Measurements from ENCODE around the gene RFPL1. TPM values are rescaled to one million over a fixed set of nuclear protein-coding genes. Genes with fewer than 3 reads are reported as not detected.

RFPL1 gene
- total RNA-seq, 1 donor from 2014 or later = not detected

GRCh38 chr22:29451863-29452262 lies 13.5 kb downstream of the RFPL1 start:
- no peak for TF ChIP-seq CTCF (conservative IDR thresholded peaks at IDR 0.05)
- peak overlapping the region; percentile 43 for H3K27ac Mint-ChIP-seq (ENCODE audit: unreplicated experiment)
- no peak overlapping the region for H3K4me3 Mint-ChIP-seq
- no peak for DNase-seq (ENCODE audit: low read depth, low spot score)
- no peaks in the 10 kb centered on the region for H3K27me3 Mint-ChIP-seq (ENCODE audit: low read depth)
- H3K4me1 Mint-ChIP-seq = peaks cover 14% of the 10 kb centered on the region
- no peaks in the 10 kb centered on the region for H3K36me3 Mint-ChIP-seq (ENCODE audit: low read depth)
- H3K9me3 Mint-ChIP-seq = no peaks in the 10 kb centered on the region

GRCh38 chr22:29454276-29454675 lies 15.9 kb downstream of the RFPL1 start:
- Mint-ChIP-seq H3K9me3 (no peaks in the 10 kb centered on the region), H3K4me3 (no peak overlapping the region), H3K27ac (ENCODE audit: unreplicated experiment) (no peak overlapping the region), H3K4me1 (peaks cover 21% of the 10 kb centered on the region), H3K27me3 (ENCODE audit: low read depth) (no peaks in the 10 kb centered on the region), H3K36me3 (ENCODE audit: low read depth) (no peaks in the 10 kb centered on the region)
- TF ChIP-seq CTCF (conservative IDR thresholded peaks at IDR 0.05) = no peak
- DNase-seq (ENCODE audit: low read depth, low spot score) = no peak

- DNase-seq (ENCODE audit: low read depth, low spot score) = no peak
- H3K4me1 Mint-ChIP-seq = peaks cover 16% of the 10 kb centered on the region
- H3K27ac Mint-ChIP-seq (ENCODE audit: unreplicated experiment) = peak overlapping the region; percentile 78
- no peak overlapping the region for H3K4me3 Mint-ChIP-seq
- TF ChIP-seq CTCF (conservative IDR thresholded peaks at IDR 0.05) = no peak
- H3K36me3 Mint-ChIP-seq (ENCODE audit: low read depth) = no peaks in the 10 kb centered on the region
- H3K9me3 Mint-ChIP-seq = no peaks in the 10 kb centered on the region
- H3K27me3 Mint-ChIP-seq (ENCODE audit: low read depth) = no peaks in the 10 kb centered on the region
These were observed 17.9 kb downstream of the RFPL1 start for GRCh38 chr22:29456211-29456671.

GRCh38 chr22:29457730-29458129 lies 19.3 kb downstream of the RFPL1 start:
- DNase-seq (ENCODE audit: low read depth, low spot score) = peak; percentile 19
- peaks cover 16% of the 10 kb centered on the region for H3K4me1 Mint-ChIP-seq
- no peak for TF ChIP-seq CTCF (conservative IDR thresholded peaks at IDR 0.05)
- no peaks in the 10 kb centered on the region for H3K9me3 Mint-ChIP-seq
- H3K4me3 Mint-ChIP-seq = no peak overlapping the region
- no peaks in the 10 kb centered on the region for H3K27me3 Mint-ChIP-seq (ENCODE audit: low read depth)
- no peak overlapping the region for H3K27ac Mint-ChIP-seq (ENCODE audit: unreplicated experiment)
- H3K36me3 Mint-ChIP-seq (ENCODE audit: low read depth) = no peaks in the 10 kb centered on the region

GRCh38 chr22:29458551-29458950 lies 20.2 kb downstream of the RFPL1 start:
- Mint-ChIP-seq H3K27me3 (ENCODE audit: low read depth) (no peaks in the 10 kb centered on the region), H3K4me3 (no peak overlapping the region), H3K36me3 (ENCODE audit: low read depth) (no peaks in the 10 kb centered on the region), H3K9me3 (no peaks in the 10 kb centered on the region), H3K27ac (ENCODE audit: unreplicated experiment) (no peak overlapping the region), H3K4me1 (peaks cover 16% of the 10 kb centered on the region)
- no peak for DNase-seq (ENCODE audit: low read depth, low spot score)
- TF ChIP-seq CTCF (conservative IDR thresholded peaks at IDR 0.05) = no peak

- Mint-ChIP-seq H3K27me3 (ENCODE audit: low read depth) (no peaks in the 10 kb centered on the region), H3K4me1 (peaks cover 16% of the 10 kb centered on the region)
These were observed 21.4 kb downstream of the RFPL1 start for GRCh38 chr22:29459773-29460172.

More at GRCh38 chr22:29459773-29460172, 21.4 kb downstream of the RFPL1 start:
- no peak for DNase-seq (ENCODE audit: low read depth, low spot score)
- H3K4me3 Mint-ChIP-seq = no peak overlapping the region
- no peaks in the 10 kb centered on the region for H3K9me3 Mint-ChIP-seq
- no peak for TF ChIP-seq CTCF (conservative IDR thresholded peaks at IDR 0.05)
- no peaks in the 10 kb centered on the region for H3K36me3 Mint-ChIP-seq (ENCODE audit: low read depth)
- H3K27ac Mint-ChIP-seq (ENCODE audit: unreplicated experiment) = no peak overlapping the region
